Small intestine (tissue), 16 donors: ENCODE data around the gene PPHLN1. TPM values are rescaled to one million over a fixed set of nuclear protein-coding genes. Genes with fewer than 3 reads are reported as not detected.

Experiments
- DNase-seq, 2 donors: peaks; one replicate each; pipeline versions ENCODE4 v3.0.0 to v3.0.0-alpha.2; 2013
- FAIRE-seq: peaks from 2 replicates; lab custom pipeline; 2012; peaks lifted over from hg19 to GRCh38; lab: Jason Lieb, UNC
- H3K27ac ChIP-seq, 3 donors: one replicate each; pipeline ENCODE4 v1.5.1; 2013; ENCODE audit warnings: low read length in 2 of 3, mild to moderate bottlenecking in 2 of 3, control low read depth in 1 of 3, inconsistent platforms in 1 of 3, low read depth in 1 of 3, moderate library complexity in 1 of 3
- H3K27me3 ChIP-seq, 3 donors: one replicate each; pipeline ENCODE4 v1.6.1; 2013; ENCODE audit warnings: low read length in 3 of 3, inconsistent platforms in 1 of 3; ENCODE audit not compliant: control insufficient read depth in 3 of 3, insufficient read depth in 3 of 3
- H3K36me3 ChIP-seq, 3 donors: one replicate each; pipeline ENCODE4 v1.6.1; 2013; ENCODE audit warnings: low read length in 3 of 3, inconsistent platforms in 1 of 3, low read depth in 1 of 3, mild to moderate bottlenecking in 1 of 3, moderate library complexity in 1 of 3; ENCODE audit not compliant: control insufficient read depth in 3 of 3, insufficient read depth in 2 of 3
- H3K4me1 ChIP-seq, 3 donors: one replicate each; pipeline ENCODE4 v1.6.1; 2013; ENCODE audit warnings: low read length in 2 of 3, inconsistent platforms in 1 of 3, low read depth in 1 of 3, mild to moderate bottlenecking in 1 of 3, moderate library complexity in 1 of 3; ENCODE audit not compliant: control insufficient read depth in 3 of 3, insufficient read depth in 2 of 3
- H3K4me3 ChIP-seq, 3 donors: one replicate each; pipeline ENCODE4 v1.5.1; 2013; ENCODE audit warnings: low read length in 3 of 3, control low read depth in 1 of 3, inconsistent platforms in 1 of 3, low read depth in 1 of 3, mild to moderate bottlenecking in 1 of 3, moderate library complexity in 1 of 3
- H3K9me3 ChIP-seq, 2 donors: one replicate each; pipeline ENCODE4 v1.6.1; 2013; ENCODE audit warnings: low read depth in 1 of 2, low read length in 1 of 2; ENCODE audit not compliant: control insufficient read depth in 2 of 2, insufficient read depth in 1 of 2
- WGBS, 3 donors: extraction: QIAGEN DNeasy Blood & Tissue Kit; methylation state at CpG; one replicate each; pipeline ENCODE4 v1.1.7; 2013; 5-methylcytosine and 5-hydroxymethylcytosine counted together
- long read RNA-seq, 10 donors: transcript quantifications; one replicate each; lab custom pipeline, GENCODE V29; 2026
- polyA plus RNA-seq, 4 donors: library from polyadenylated mRNA; stranded (reverse) in 3 of 4; unstranded in 1 of 4; fragments of 200-250 nt in 3 of 4; fragments of 120-200 nt in 1 of 4; gene quantifications; one replicate each; pipeline versions ENCODE4 v1.2.1 to v1.2.3, GENCODE V29; 2013
- donor health status: healthy with polysubstance abuse.
- donor health status: control.
- donor health status: control.
- donor health status: Bipolar disorder and iron deficiency.
- donor health status: healthy.

Gene PPHLN1, protein sequence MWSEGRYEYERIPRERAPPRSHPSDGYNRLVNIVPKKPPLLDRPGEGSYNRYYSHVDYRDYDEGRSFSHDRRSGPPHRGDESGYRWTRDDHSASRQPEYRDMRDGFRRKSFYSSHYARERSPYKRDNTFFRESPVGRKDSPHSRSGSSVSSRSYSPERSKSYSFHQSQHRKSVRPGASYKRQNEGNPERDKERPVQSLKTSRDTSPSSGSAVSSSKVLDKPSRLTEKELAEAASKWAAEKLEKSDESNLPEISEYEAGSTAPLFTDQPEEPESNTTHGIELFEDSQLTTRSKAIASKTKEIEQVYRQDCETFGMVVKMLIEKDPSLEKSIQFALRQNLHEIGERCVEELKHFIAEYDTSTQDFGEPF
- polyA plus RNA-seq = 10 to 100 TPM; 25.7 to 55.4 (median 28.8) TPM
- long read RNA-seq, donor 1, full-length matches to known transcripts = 39 of 60 reads
- long read RNA-seq, donor 1, partial matches to known transcripts = 21 of 60 reads
- long read RNA-seq, donor 1, other reads (novel, unspliced or antisense) = 0 of 60 reads
- long read RNA-seq, donor 2, full-length matches to known transcripts = 7 of 12 reads
- long read RNA-seq, donor 2, partial matches to known transcripts = 5 of 12 reads
- long read RNA-seq, donor 2, other reads (novel, unspliced or antisense) = 0 of 12 reads
- long read RNA-seq, donor 3, full-length matches to known transcripts = 34 of 41 reads
- long read RNA-seq, donor 3, partial matches to known transcripts = 7 of 41 reads
- long read RNA-seq, donor 3, other reads (novel, unspliced or antisense) = 0 of 41 reads
- long read RNA-seq, donor 4, full-length matches to known transcripts = 1 of 1 reads
- long read RNA-seq, donor 4, partial matches to known transcripts = 0 of 1 reads
- long read RNA-seq, donor 4, other reads (novel, unspliced or antisense) = 0 of 1 reads
- long read RNA-seq, donor 5, full-length matches to known transcripts = 21 of 26 reads
- long read RNA-seq, donor 5, partial matches to known transcripts = 5 of 26 reads
- long read RNA-seq, donor 5, other reads (novel, unspliced or antisense) = 0 of 26 reads
- long read RNA-seq, donor 6, full-length matches to known transcripts = 14 of 103 reads
- long read RNA-seq, donor 6, partial matches to known transcripts = 61 of 103 reads
- long read RNA-seq, donor 6, other reads (novel, unspliced or antisense) = 28 of 103 reads
- long read RNA-seq, donor 7 = 0 reads
- long read RNA-seq, donor 8 = 0 reads
- long read RNA-seq, donor 9, full-length matches to known transcripts = 4 of 4 reads
- long read RNA-seq, donor 9, partial matches to known transcripts = 0 of 4 reads
- long read RNA-seq, donor 9, other reads (novel, unspliced or antisense) = 0 of 4 reads
- long read RNA-seq, donor 10, full-length matches to known transcripts = 28 of 28 reads
- long read RNA-seq, donor 10, partial matches to known transcripts = 0 of 28 reads
- long read RNA-seq, donor 10, other reads (novel, unspliced or antisense) = 0 of 28 reads

DNA sequence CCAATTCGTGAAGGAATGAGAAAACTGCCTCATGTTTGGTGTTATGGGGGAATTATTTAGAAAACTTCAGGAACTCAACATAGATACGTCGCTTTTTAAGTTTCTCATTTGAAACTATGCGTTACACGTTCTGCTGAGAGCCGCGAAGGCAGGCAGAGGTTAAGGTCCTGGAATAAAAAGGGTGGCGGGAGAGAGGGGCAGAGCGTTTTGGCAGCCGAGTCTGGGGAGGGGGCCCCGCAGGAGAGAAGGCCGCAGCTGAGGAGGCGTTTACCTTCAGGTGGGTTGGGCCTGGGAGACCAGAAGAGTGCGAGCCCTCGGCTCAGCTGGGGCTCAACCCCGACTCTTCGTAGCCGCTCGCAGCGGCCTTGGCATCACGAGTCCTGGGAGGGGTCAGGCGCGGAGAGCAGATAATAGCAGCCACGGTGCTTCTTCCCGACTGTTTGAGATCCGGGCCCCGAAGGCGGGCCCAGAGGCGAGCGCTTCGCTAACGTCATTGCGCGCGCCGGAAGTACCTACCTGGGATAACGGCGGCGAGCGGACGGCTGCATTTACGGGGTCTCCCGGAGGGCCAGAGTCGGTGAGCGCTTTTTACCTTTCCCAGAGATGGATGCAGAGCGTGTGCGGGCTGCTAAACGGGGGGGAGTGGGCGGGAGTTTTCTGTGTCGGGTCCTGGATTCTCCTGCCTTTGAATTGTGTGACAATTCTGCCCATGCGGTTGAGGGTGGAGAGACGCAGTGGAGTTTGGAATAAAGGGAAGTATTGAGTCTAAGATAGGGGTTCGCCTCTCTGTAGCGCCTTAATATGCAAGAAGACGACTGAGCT, at the start of gene PPHLN1, which contains the start of gene ZCRB1:
Gene PPHLN1, plus strand, starts transcription at position 515 of the 822 bp plus-strand sequence. CDS start 9,736 bp downstream, outside the sequence.
Gene ZCRB1, minus strand, starts transcription at position 442 of the 822 bp plus-strand sequence. CDS start 1,992 bp downstream, outside the sequence.
- DNase-seq (peak; percentile 81 to 94), FAIRE-seq (no peak)
- WGBS, 3 donors = 0 to 1% (median 0%) methylated on average over 55 of the region's 55 CpGs
- no peaks in the 10 kb centered on the region for H3K27me3 ChIP-seq
- H3K27ac ChIP-seq = peak within 1 kb of the TSS; percentile 74 to 92 (median 89)
- no peaks in the 10 kb centered on the region for H3K9me3 ChIP-seq
- H3K4me1 ChIP-seq = peaks cover 0 to 7% (median 6%) of the 10 kb centered on the region in 3 donors
- peak within 1 kb of the TSS; percentile 78 to 95 (median 88) for H3K4me3 ChIP-seq
- H3K36me3 ChIP-seq = peaks cover 0 to 5% (median 0%) of the 10 kb centered on the region in 3 donors

DNA sequence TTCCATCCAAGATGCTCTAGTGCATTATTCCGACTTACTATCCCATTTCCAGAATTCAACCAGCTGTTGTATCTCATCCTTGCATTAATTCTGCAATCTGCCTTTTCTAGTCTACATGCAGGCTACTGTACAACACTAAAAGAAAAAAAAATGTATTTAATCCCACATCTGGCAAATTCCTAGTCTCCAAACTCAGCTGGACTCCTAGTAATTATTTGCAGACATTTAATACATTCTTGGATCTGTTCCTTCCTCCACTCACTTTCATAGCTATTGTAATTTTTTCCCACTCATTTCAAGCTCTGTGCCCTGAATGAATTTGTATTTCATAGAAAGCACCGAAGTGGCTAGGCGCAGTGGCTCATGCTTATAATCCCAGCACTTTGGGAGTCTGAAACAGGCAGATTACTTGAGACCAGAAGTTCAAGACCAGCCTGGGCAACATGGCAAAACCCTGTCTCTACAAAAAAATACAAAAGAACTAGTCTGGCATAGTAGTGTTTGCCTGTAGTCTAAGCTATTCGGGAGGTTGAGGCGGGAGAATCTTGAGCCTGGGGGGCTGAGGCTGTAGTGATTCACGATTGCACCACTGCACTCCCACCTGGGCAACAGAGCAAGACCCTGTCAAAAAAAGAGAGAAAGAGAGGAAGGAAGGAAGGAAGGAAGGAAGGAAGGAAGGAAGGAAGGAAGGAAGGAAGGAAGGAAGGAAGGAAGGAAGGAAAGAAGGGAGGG, 48.4 kb upstream of the PPHLN1 start:
- peaks cover 0 to 2% of the 10 kb centered on the region in 2 donors for H3K9me3 ChIP-seq
- no peaks in the 10 kb centered on the region for H3K27me3 ChIP-seq
- H3K4me3 ChIP-seq = no peak overlapping the region
- no peak for FAIRE-seq
- WGBS, 3 donors = 72 to 91% (median 86%) methylated on average over 6 of the region's 6 CpGs
- no peaks in the 10 kb centered on the region for H3K36me3 ChIP-seq
- H3K27ac ChIP-seq = no peak overlapping the region
- H3K4me1 ChIP-seq = peaks cover 0 to 14% (median 2%) of the 10 kb centered on the region in 3 donors
- DNase-seq = no peak

GRCh38 chr12:42278128-42278510, 47.8 kb upstream of the PPHLN1 start:
- no peak for DNase-seq
- FAIRE-seq = no peak
- Histone ChIP-seq H3K4me3 (no peak overlapping the region), H3K9me3 (peaks cover 0 to 2% of the 10 kb centered on the region in 2 donors), H3K4me1 (peaks cover 0 to 14% (median 2%) of the 10 kb centered on the region in 3 donors), H3K27ac (no peak overlapping the region), H3K27me3 (no peaks in the 10 kb centered on the region), H3K36me3 (no peaks in the 10 kb centered on the region)

DNA sequence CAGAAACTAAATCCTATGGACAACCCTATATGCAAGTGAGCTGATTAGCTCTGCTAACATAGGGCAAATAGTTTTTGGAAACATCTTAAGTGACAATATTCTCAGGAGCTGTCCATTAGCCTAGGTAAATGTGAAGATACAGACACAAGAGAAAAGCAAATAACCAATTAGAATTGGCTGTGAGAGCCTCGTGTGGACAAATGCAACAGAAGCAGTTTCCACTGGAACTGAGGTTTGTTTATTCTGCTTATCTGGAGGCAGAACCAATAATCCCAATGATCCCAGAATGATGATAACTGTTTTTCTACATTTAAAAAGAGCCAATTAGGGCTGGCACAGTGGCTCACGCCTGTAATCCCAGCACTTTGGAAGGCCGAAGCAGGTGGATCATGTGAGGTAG, 44.7 kb upstream of the PPHLN1 start:
- Histone ChIP-seq H3K36me3 (no peaks in the 10 kb centered on the region), H3K4me3 (no peak overlapping the region), H3K27ac (peak overlapping the region in 1 of 3 donors; percentile 53), H3K4me1 (peaks cover 0 to 14% (median 2%) of the 10 kb centered on the region in 3 donors), H3K27me3 (no peaks in the 10 kb centered on the region), H3K9me3 (peaks cover 0 to 2% of the 10 kb centered on the region in 2 donors)
- FAIRE-seq = no peak
- DNase-seq = peak in 1 of 2 donors; percentile 46
- WGBS, 3 donors = 7 to 46% (median 22%) methylated on average over 3 of the region's 3 CpGs

DNA sequence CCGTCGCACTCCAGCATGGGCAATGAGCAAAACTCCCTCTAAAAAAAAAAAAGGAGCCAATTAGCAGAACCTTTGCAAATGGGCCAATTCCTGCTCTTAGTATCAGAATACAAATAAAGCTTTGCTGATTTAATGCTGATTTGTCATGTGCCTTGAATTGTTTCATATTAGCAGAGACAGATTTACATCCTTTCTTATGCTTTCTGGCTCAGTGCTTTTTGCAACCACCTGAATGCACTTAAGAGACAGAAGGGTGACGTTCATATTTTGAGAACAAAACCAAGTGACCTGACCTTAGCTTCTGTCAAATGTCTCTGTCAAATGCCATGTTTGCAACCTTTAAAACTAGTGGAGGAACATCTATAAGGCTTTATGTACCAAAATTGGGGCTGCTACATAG, 44.1 kb upstream of the PPHLN1 start:
- peak overlapping the region in 1 of 3 donors; percentile 53 for H3K27ac ChIP-seq
- no peaks in the 10 kb centered on the region for H3K36me3 ChIP-seq
- peaks cover 0 to 14% (median 2%) of the 10 kb centered on the region in 3 donors for H3K4me1 ChIP-seq
- FAIRE-seq = no peak
- DNase-seq = no peak
- 63 to 78% (median 67%) methylated on average over 3 of the region's 3 CpGs for WGBS, 3 donors
- peaks cover 0 to 2% of the 10 kb centered on the region in 2 donors for H3K9me3 ChIP-seq
- H3K27me3 ChIP-seq = no peaks in the 10 kb centered on the region
- no peak overlapping the region for H3K4me3 ChIP-seq

- Histone ChIP-seq H3K27ac (peak overlapping the region in 1 of 3 donors; percentile 53), H3K9me3 (peaks cover 0 to 2% of the 10 kb centered on the region in 2 donors), H3K4me1 (peaks cover 0 to 14% (median 2%) of the 10 kb centered on the region in 3 donors), H3K4me3 (no peak overlapping the region), H3K27me3 (no peaks in the 10 kb centered on the region), H3K36me3 (no peaks in the 10 kb centered on the region)
- 13 to 54% (median 34%) methylated on average over 2 of the region's 2 CpGs for WGBS, 3 donors
- FAIRE-seq (no peak), DNase-seq (peak; percentile 59 to 81)
Observed at GRCh38 chr12:42282294-42282693, 43.7 kb upstream of the PPHLN1 start.

- Histone ChIP-seq H3K9me3 (peaks cover 0 to 2% of the 10 kb centered on the region in 2 donors), H3K27me3 (no peaks in the 10 kb centered on the region), H3K36me3 (no peaks in the 10 kb centered on the region), H3K4me1 (peaks cover 0 to 14% (median 2%) of the 10 kb centered on the region in 3 donors), H3K27ac (no peak overlapping the region), H3K4me3 (no peak overlapping the region)
- FAIRE-seq (no peak), DNase-seq (no peak)
Observed at GRCh38 chr12:42283739-42284138, 42.2 kb upstream of the PPHLN1 start.
